ENCODE measurements around the gene OTOGL.
"Not testable (repeated sequence)": the region's sequence is repeated elsewhere in the genome, so short reads cannot be mapped to it uniquely, and the experiment has no call there.

Gene OTOGL

GRCh38 chr12:80293759-80294158, 194.4 kb downstream of the OTOGL start:
- DNase-seq, result no peak

DNA sequence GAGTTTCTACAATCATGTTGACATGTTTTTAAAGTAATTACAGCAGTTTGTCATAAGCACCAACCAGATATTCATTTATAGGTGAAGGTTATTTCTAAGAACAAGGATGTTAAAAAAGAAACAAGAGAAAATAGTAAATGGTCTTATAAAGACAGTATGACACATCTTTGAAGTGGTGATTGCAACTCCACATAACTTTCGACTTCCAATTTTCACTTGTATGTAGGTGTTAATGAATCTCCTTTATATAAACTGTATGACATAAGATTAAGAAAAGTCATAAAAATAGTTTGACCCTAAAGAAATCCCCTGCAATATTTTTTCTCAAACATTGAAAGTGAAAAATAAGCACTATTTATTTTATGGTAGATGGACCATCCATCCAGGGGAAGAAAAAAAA, 199.9 kb downstream of the OTOGL start:
- no peak for DNase-seq

DNA sequence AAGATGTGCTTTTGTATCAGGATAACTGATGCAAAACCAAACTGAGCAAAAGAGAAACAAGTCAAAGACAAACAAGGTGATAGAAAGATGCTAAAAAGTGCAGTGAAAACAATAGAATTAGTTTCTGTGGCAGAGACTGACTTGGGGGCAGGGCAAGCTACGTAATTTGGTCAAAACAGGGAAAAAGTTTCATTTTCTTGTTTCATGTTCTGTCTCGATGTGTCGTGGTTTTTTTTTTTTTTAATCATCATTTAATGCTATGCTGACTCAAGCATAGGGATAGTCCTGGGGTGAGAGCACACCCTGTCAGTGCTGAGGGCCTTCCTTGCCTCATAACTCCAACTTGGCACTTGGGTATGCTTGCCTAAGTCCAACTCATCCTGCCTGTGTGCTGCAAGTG, 200.6 kb downstream of the OTOGL start:
- no peak for DNase-seq

GRCh38 chr12:80307436-80307835, 208.1 kb downstream of the OTOGL start:
- not testable (repeated sequence) for DNase-seq

DNA sequence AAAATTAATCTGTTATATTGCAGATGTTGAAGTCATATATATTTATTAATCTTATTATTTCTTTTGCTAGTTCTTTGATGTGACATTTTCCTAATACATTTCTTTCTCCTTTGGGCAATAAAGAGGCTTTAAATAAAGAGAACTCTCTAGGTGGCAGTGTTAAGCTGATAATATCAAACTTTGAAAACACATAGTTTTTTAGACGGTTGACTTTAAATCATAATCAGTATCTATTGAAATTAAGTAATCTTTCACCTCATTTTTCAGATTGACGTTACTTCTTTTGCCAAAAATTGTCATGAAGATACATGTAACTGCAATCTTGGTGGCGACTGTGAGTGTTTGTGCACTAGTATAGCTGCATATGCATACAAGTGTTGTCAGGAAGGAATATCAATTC, 213.9 kb downstream of the OTOGL start:
- no peak for DNase-seq

DNA sequence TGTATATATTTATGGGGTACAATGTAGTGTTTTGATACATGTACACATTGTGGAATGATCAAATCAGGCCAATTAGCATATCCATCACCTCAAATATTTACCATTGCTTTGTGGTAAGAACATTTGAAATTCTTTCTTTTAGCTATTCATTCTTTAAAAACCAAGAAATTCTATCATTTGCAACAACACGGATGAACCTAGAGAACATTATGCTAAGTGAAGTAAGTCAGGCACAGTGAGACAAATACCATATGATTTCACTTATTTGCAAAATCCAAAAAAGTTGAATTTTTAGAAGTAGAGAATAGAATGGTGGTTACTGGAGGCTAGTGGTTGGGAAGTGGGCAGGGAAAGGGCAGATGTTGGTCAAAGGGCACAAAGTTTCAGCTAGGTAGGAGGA, 215.4 kb downstream of the OTOGL start:
- DNase-seq, result no peak

DNA sequence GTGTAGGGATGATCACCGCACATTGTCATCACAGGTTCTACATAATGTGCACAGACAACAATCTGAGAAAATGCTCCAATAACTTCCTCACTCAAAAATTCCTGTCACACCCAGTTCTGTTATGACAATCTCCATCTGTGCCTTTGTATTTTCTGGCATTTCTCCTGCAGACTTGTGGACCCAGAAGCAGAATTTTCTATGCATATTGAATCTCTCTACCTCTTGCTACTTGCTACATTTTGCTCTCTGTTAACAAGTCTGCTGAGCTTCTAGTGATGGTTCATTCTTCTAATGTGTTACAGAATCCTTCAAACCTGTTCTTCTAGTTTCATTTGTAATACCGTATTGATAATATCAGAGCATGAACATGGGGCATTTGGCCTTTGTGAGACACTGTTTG, 216.9 kb downstream of the OTOGL start:
- DNase-seq, result no peak

- no peak for DNase-seq
Measured at GRCh38 chr12:80317307-80317706, 218.0 kb downstream of the OTOGL start.

GRCh38 chr12:80317899-80318298, 218.6 kb downstream of the OTOGL start:
- no peak for DNase-seq

- DNase-seq, result no peak
Measured at GRCh38 chr12:80320121-80320678, 220.9 kb downstream of the OTOGL start.

- no peak for DNase-seq
Measured at GRCh38 chr12:80321653-80322052, 222.3 kb downstream of the OTOGL start.

DNA sequence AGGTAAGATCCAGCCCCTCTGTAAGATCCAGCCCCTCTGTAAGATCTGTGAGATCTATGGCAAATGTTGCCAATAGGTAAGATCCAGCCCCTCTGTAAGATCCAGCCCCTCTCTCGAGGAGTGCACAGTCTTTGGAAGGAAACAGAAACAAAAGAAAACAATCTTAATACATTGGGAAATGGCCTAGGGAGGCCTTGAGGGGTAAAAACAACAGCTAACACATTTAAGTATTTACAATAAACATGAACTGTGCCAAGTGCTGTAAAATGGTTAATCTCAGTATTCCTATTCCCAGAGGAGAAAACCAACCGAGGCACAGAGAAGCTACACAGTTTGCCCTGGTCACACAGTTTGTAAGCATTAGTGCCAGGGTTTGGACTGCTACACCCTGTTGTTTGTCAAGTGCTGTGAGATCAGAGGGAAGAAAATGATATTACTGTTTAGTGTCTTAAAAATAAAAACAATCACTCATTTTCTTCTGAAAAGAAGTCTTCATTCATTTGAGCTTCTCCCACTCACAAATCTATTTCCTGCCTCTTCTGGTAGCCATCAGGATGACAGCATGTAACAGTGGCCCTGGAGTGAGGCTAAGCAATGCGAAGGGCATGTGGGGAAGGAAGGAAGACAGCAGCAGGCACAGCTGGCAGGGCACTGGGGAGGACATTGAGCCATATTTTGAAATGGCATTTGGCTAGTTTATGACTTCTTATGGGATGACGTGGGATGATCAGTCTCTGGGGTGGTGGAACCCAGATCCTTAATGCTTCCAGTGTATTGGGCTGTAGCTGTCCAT, 226.0 kb downstream of the OTOGL start:
- no peak for DNase-seq

DNA sequence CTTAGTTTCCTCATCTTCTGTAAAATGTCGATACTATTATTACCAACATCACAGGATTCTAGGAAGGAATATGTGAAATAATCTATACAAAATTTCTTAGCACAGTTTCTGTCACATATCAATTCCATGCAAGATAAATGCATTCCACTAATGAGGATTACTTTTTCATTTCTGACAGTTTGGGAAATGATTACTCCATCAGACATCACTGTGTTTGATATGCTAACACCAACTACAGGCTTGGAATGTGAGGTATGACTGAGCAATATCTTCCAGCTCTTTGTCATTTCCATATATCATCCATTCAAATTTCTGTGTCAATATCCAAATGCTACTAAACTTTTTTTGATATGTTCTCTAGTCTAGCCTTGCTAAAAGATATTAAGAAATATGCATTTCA, 233.5 kb downstream of the OTOGL start:
- no peak for DNase-seq

- DNase-seq, result no peak
Measured at GRCh38 chr12:80352474-80352873, 253.1 kb downstream of the OTOGL start.

- no peak for DNase-seq
Measured at GRCh38 chr12:80353254-80353653, 253.9 kb downstream of the OTOGL start.

GRCh38 chr12:80356097-80356496, 256.8 kb downstream of the OTOGL start:
- no peak for DNase-seq

GRCh38 chr12:80359703-80360102, 260.4 kb downstream of the OTOGL start:
- DNase-seq, result no peak

GRCh38 chr12:80364056-80364455, 264.7 kb downstream of the OTOGL start:
- DNase-seq, result no peak

DNA sequence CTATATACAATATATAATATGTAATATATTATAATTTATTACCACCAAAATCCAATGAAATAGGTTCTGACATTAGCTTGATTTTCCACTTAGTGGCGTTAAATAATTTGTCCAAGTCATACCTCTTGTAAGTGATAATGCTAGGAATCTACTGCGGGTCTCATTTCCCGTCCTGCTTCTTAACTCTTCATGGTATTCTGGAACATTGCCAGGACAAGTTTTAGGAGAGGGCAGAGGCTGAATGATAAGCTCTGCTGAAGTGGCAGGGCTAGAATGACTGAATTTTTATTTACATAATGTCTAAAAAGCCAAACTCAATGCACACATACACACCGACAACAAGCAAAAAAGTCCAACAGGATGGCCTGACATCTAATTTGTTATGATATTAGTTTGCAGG, 274.3 kb downstream of the OTOGL start:
- no peak for DNase-seq

DNA sequence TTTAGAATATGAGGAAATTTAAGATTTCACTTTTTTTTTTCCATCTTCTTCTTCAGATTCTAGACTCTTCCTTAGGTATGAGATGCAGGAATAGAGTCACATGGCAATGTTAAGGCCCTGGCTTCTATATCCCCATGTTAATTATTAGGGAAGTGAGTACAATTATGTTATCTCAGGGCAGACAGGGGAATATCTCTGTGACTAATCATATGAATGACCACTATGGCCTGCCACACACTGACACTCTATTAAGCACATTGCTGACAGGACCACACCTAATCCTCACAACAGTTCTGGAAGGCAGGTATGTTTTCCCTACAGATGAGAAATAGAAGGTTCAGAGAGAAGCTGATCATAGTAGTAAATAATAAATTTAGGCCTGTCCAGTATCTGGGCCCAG, 275.3 kb downstream of the OTOGL start:
- no peak for DNase-seq

DNA sequence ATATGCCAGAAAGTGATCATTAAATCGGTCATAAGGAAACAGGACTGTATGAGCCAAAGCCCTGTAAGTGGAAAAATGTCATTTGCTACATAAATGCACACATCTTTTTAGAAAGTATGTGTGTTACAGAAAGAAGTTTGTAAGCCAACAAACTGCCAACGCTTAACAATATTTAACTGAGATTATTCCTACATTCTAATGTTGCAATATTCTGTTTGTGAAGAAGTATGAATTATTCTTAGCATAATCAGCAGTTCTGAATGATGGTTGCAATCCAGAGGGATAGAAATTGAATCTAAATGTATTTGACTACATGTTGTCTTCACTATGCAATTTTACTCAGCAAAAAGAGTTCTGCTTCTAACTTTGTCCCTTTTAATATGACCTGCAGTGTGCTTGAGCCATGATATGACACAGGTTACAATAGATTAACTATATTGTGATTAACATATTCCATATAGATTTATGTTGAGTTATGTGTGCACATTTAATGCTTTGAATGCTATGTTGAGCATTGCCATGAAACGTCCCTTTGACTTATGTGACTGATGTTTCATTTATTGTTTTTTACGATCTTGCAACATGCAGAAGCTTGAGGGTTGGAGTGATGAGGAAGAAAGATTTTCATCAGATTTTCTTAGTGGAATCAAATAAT, 277.9 kb downstream of the OTOGL start:
- no peak for DNase-seq

GRCh38 chr12:80381121-80381520, 281.8 kb downstream of the OTOGL start:
- no peak for DNase-seq

- no peak for DNase-seq
Measured at GRCh38 chr12:80382254-80382653, 282.9 kb downstream of the OTOGL start.

- no peak for DNase-seq
Measured at GRCh38 chr12:80400571-80400991, 301.2 kb downstream of the OTOGL start.

Data from activated CD4-positive, alpha-beta T cell treated with anti-CD3 and anti-CD28 coated beads, Interleukin-2, amount 50 U/mL, for 4 hours (primary cell).